HG03039 (cell line): ENCODE measurements around the gene MAGEH1.

Experiments used
- ATAC-seq: cut with Tn5 transposase; IDR thresholded peaks from one replicate; pipeline ENCODE4 v1.9.1; 2021; ENCODE audit warnings: mild to moderate bottlenecking, moderate library complexity; ENCODE audit not compliant: unreplicated experiment

MAGEH1 gene

GRCh38 chrX:55489314-55490009, 37.5 kb downstream of the MAGEH1 start, which contains the start of gene USP51:
TSS of gene USP51 (minus strand) at chrX:55489848. CDS start at chrX:55488939, 909 bp downstream.
- peak; percentile 25 for ATAC-seq

- no peak for ATAC-seq
Measured at GRCh38 chrX:55490121-55490520, 38.2 kb downstream of the MAGEH1 start.

GRCh38 chrX:55490974-55491373, 39.0 kb downstream of the MAGEH1 start:
- ATAC-seq, result no peak
